ENCODE measurements around the gene OTOP2.

GRCh38 chr17:74920642-74921025 lies 3.4 kb upstream of the OTOP2 start:
- TF ChIP-seq CTCF (conservative IDR thresholded peaks at IDR 0.05; ENCODE audit: low read depth, low read length) (no peak), EZH2 (IDR thresholded peaks at IDR 0.05; ENCODE audit: low read length, unreplicated experiment) (no peak)

All from PC-3 (cell line).